HEK293 (cell line): Measurements from ENCODE around the gene PCDHAC1.
A peak's percentile ranks its signal among the peaks of the same experiment; 100 is the strongest.

Experiments used
- BCL11A ChIP-seq: fragments of 450-650 bp; formaldehyde crosslinking; IDR thresholded peaks from 2 replicates; pipeline ENCODE4 v1.5.1; 2016; ENCODE audit warnings: low read depth, missing biosample characterization, missing genetic modification characterization
- ELK4 ChIP-seq: IDR thresholded peaks from 2 replicates; pipeline ENCODE4 v1.6.1; 2011; ENCODE audit warnings: mild to moderate bottlenecking, low read depth, low read length, borderline replicate concordance
- FEZF1 ChIP-seq: fragments of 450-650 bp; formaldehyde crosslinking; IDR thresholded peaks from 2 replicates; pipeline ENCODE4 v1.5.1; 2016; ENCODE audit warnings: missing biosample characterization, missing genetic modification characterization
- HIC1 ChIP-seq: fragments of 450-650 bp; formaldehyde crosslinking; IDR thresholded peaks from 2 replicates; pipeline ENCODE4 v1.5.1; 2016; ENCODE audit warnings: missing biosample characterization, missing genetic modification characterization
- KLF1 ChIP-seq: fragments of 450-650 bp; formaldehyde crosslinking; IDR thresholded peaks from 2 replicates; pipeline ENCODE4 v1.5.1; 2016; ENCODE audit warnings: missing biosample characterization, missing genetic modification characterization
- SP7 ChIP-seq: fragments of 450-650 bp; formaldehyde crosslinking; IDR thresholded peaks from 2 replicates; pipeline ENCODE4 v1.5.1; 2016; ENCODE audit warnings: missing biosample characterization, missing genetic modification characterization
- TCF7L2 ChIP-seq: IDR thresholded peaks from 2 replicates; pipeline ENCODE4 v1.6.1; 2011; ENCODE audit warnings: low read depth, mild to moderate bottlenecking, inconsistent platforms, low read length, moderate library complexity, borderline replicate concordance
- YY2 ChIP-seq: fragments of 450-650 bp; formaldehyde crosslinking; IDR thresholded peaks from 2 replicates; pipeline ENCODE4 v1.5.1; 2016; ENCODE audit warnings: missing biosample characterization, missing genetic modification characterization
- ZBTB10 ChIP-seq: fragments of 450-650 bp; formaldehyde crosslinking; IDR thresholded peaks from 2 replicates; pipeline ENCODE4 v1.5.1; 2016; ENCODE audit warnings: missing biosample characterization, missing genetic modification characterization
- ZBTB17 ChIP-seq: fragments of 450-650 bp; formaldehyde crosslinking; IDR thresholded peaks from 2 replicates; pipeline ENCODE4 v1.5.1; 2016; ENCODE audit warnings: missing biosample characterization, missing genetic modification characterization
- ZBTB44 ChIP-seq: fragments of 450-650 bp; IDR thresholded peaks from 2 replicates; pipeline ENCODE4 v1.5.1; 2018; ENCODE audit warnings: missing biosample characterization, mild to moderate bottlenecking, missing genetic modification characterization
- ZBTB7A ChIP-seq: fragments of 450-650 bp; formaldehyde crosslinking; IDR thresholded peaks from 2 replicates; pipeline ENCODE4 v1.5.1; 2016; ENCODE audit warnings: low read depth, missing biosample characterization, missing genetic modification characterization
- ZBTB8A ChIP-seq: fragments of 450-650 bp; formaldehyde crosslinking; IDR thresholded peaks from 2 replicates; pipeline ENCODE4 v1.5.1; 2016; ENCODE audit warnings: missing biosample characterization, missing genetic modification characterization
- ZFHX2 ChIP-seq: fragments of 450-650 bp; formaldehyde crosslinking; conservative IDR thresholded peaks from 2 replicates; pipeline ENCODE4 v1.5.1; 2016; ENCODE audit warnings: missing biosample characterization, missing genetic modification characterization
- ZFP37 ChIP-seq: fragments of 450-650 bp; formaldehyde crosslinking; IDR thresholded peaks from 2 replicates; pipeline ENCODE4 v1.5.1; 2016; ENCODE audit warnings: missing biosample characterization, missing genetic modification characterization
- ZNF18 ChIP-seq: fragments of 450-650 bp; formaldehyde crosslinking; IDR thresholded peaks from 2 replicates; pipeline ENCODE4 v1.5.1; 2016; ENCODE audit warnings: missing biosample characterization, missing genetic modification characterization
- ZNF239 ChIP-seq: fragments of 450-650 bp; formaldehyde crosslinking; IDR thresholded peaks from 2 replicates; pipeline ENCODE4 v1.5.1; 2016; ENCODE audit warnings: missing biosample characterization, missing genetic modification characterization
- ZNF302 ChIP-seq: fragments of 450-650 bp; formaldehyde crosslinking; IDR thresholded peaks from 2 replicates; pipeline ENCODE4 v1.5.1; 2016; ENCODE audit warnings: missing biosample characterization, missing genetic modification characterization, low read depth
- ZNF404 ChIP-seq: fragments of 450-650 bp; formaldehyde crosslinking; IDR thresholded peaks from 2 replicates; pipeline ENCODE4 v1.5.1; 2017; ENCODE audit warnings: missing biosample characterization, missing genetic modification characterization
- ZNF416 ChIP-seq: fragments of 450-650 bp; formaldehyde crosslinking; IDR thresholded peaks from 2 replicates; pipeline ENCODE4 v1.5.1; 2016; ENCODE audit warnings: missing biosample characterization, missing genetic modification characterization
- ZNF501 ChIP-seq: fragments of 450-650 bp; formaldehyde crosslinking; IDR thresholded peaks from 2 replicates; pipeline ENCODE4 v1.5.1; 2016; ENCODE audit warnings: missing biosample characterization, missing genetic modification characterization
- ZNF513 ChIP-seq: fragments of 450-650 bp; IDR thresholded peaks from 2 replicates; pipeline ENCODE4 v1.5.1; 2018; ENCODE audit warnings: missing biosample characterization, missing genetic modification characterization
- ZNF777 ChIP-seq: fragments of 450-650 bp; formaldehyde crosslinking; IDR thresholded peaks from 2 replicates; pipeline ENCODE4 v1.5.1; 2017; ENCODE audit warnings: missing biosample characterization, missing genetic modification characterization, borderline replicate concordance
- TF ChIP-seq, protein P1 (sequence below): fragments of 450-650 bp; formaldehyde crosslinking; IDR thresholded peaks from 2 replicates; pipeline ENCODE4 v1.5.1; 2016; ENCODE audit warnings: missing biosample characterization, missing genetic modification characterization
- TF ChIP-seq, protein P2 (sequence below): sonication (generic); formaldehyde crosslinking; IDR thresholded peaks from 2 replicates; pipeline ENCODE4 v1.8.1; 2022; ENCODE audit warnings: mild to moderate bottlenecking, moderate library complexity, missing genetic modification reagents

Gene PCDHAC1

DNA sequence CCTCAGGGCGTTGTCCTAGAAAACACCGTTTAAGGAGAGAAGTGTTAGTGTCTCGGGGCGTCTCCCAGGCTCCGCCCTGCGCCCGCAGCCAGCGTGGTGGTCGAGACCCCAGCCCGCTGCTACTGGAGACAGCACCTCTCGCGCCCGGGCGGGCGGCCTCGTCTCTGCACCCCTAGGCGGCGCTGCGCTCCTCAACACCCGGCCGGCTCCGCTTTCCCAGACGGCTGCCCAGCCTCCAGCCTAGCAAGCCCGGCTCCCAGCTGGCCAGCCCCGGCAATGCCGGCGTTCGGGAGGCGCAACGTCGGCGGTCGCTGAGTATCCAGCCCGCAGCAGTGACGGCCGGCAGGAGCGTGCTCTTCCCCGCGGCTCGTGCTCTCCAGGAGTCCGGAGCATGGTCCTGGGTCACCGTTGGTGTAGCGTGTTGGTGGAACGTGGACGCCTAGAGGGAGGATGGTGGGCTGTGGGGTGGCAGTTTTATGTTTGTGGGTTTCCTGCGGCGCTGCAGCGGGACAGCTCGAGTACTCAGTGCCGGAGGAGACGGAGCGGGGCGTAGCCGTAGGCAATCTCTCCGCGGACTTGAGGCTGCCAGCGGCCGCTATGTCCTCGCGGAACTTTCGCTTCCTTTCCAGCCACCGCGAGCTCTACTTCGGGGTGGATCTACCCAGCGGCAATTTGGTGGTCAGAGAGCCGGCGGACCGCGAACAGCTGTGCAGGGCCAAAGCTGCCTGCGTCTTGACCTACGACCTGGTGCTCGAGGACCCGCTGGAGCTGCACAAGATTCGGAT lies 536 bp downstream of the PCDHAC1 start (continued):
- TF ChIP-seq ZBTB10: peak; percentile 70; the same call in 1 of the 2 replicates
- no peak for TF ChIP-seq ZNF302
- TF ChIP-seq SP7 (tag by site-specific recombination): peak; percentile 35; the same call in 1 of the 2 replicates
- TF ChIP-seq, protein P1, sequence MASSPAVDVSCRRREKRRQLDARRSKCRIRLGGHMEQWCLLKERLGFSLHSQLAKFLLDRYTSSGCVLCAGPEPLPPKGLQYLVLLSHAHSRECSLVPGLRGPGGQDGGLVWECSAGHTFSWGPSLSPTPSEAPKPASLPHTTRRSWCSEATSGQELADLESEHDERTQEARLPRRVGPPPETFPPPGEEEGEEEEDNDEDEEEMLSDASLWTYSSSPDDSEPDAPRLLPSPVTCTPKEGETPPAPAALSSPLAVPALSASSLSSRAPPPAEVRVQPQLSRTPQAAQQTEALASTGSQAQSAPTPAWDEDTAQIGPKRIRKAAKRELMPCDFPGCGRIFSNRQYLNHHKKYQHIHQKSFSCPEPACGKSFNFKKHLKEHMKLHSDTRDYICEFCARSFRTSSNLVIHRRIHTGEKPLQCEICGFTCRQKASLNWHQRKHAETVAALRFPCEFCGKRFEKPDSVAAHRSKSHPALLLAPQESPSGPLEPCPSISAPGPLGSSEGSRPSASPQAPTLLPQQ: peak; percentile 74
- TF ChIP-seq ZNF777: peak; percentile 69; the same call in 1 of the 2 replicates
- TF ChIP-seq FEZF1: no peak
- peak; percentile 89 for TF ChIP-seq ZBTB17 (tag by site-specific recombination)
- no peak; the same call in 1 of the 2 replicates for TF ChIP-seq ZFHX2
- no peak for TF ChIP-seq HIC1 (tag by site-specific recombination)
- peak; percentile 91 for TF ChIP-seq KLF1 (tag by site-specific recombination)
- TF ChIP-seq ZNF18 (tag by site-specific recombination): no peak
- TF ChIP-seq ZNF501 (tag by site-specific recombination): peak; percentile 69; the same call in 1 of the 2 replicates
- no peak for TF ChIP-seq ELK4
- TF ChIP-seq, protein P2, sequence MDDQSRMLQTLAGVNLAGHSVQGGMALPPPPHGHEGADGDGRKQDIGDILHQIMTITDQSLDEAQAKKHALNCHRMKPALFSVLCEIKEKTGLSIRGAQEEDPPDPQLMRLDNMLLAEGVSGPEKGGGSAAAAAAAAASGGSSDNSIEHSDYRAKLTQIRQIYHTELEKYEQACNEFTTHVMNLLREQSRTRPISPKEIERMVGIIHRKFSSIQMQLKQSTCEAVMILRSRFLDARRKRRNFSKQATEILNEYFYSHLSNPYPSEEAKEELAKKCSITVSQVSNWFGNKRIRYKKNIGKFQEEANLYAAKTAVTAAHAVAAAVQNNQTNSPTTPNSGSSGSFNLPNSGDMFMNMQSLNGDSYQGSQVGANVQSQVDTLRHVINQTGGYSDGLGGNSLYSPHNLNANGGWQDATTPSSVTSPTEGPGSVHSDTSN (CRISPR knock-in tag): peak; percentile 18; the same call in 1 of the 2 replicates
- no peak for TF ChIP-seq YY2 (tag by site-specific recombination)
- TF ChIP-seq BCL11A: no peak
- TF ChIP-seq ZNF404 (tag by site-specific recombination): no peak
- TF ChIP-seq ZBTB8A (tag by site-specific recombination): peak; percentile 82
- TF ChIP-seq ZNF416 (tag by site-specific recombination): no peak
- no peak for TF ChIP-seq ZNF239 (tag by site-specific recombination)
- peak; percentile 89; the same call in 1 of the 2 replicates for TF ChIP-seq ZFP37 (tag by site-specific recombination)
- TF ChIP-seq ZNF513: no peak
- TF ChIP-seq ZBTB7A (tag by site-specific recombination): no peak
- no peak for TF ChIP-seq ZBTB44
- TF ChIP-seq TCF7L2: no peak
